ENCODE data around the gene E2F1.
A peak's percentile ranks its signal among the peaks of the same experiment; 100 is the strongest.
"Not testable (repeated sequence)": the region's sequence is repeated elsewhere in the genome, so short reads cannot be mapped to it uniquely, and the experiment has no call there.

E2F1 gene

DNA sequence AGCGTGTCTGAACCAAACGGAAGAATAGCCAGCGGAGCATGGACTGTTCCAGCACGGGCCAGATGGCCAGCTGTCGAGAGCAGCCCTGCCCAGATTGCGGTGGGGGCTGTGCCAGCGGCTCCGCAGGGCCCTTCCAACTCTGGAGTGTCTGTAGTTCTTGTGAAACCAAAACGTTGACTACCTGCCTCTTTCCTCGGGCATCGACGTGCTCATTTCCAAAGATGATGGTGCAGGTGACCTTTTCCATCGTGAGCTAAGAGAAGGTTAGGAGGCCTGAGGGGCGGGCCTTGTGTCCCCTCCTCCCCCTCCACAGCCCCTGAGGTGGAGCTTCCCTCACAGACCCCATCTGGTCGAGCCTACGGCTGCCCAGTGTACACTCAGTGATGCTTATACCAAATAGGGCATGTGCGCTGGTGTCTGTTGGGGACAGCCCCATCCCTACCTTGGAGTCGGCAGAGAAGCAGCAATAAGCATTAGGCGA is 36.9 kb downstream of the E2F1 start (continued):
- TF ChIP-seq ZC3H10 (CRISPR knock-in tag; IDR thresholded peaks at IDR 0.05) = no peak
- TF ChIP-seq, protein P1, sequence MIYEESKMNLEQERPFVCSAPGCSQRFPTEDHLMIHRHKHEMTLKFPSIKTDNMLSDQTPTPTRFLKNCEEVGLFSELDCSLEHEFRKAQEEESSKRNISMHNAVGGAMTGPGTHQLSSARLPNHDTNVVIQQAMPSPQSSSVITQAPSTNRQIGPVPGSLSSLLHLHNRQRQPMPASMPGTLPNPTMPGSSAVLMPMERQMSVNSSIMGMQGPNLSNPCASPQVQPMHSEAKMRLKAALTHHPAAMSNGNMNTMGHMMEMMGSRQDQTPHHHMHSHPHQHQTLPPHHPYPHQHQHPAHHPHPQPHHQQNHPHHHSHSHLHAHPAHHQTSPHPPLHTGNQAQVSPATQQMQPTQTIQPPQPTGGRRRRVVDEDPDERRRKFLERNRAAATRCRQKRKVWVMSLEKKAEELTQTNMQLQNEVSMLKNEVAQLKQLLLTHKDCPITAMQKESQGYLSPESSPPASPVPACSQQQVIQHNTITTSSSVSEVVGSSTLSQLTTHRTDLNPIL (CRISPR knock-in tag; IDR thresholded peaks at IDR 0.05; ENCODE audit: low read depth) = no peak
- TF ChIP-seq PPARA (CRISPR knock-in tag; IDR thresholded peaks at IDR 0.05; ENCODE audit: borderline replicate concordance) = no peak
- no peak for TF ChIP-seq ZNF565 (CRISPR knock-in tag; conservative IDR thresholded peaks at IDR 0.05; ENCODE audit: low read depth)
- TF ChIP-seq TOX (CRISPR knock-in tag; IDR thresholded peaks at IDR 0.05; ENCODE audit: borderline replicate concordance) = no peak
- TF ChIP-seq GLIS3 (CRISPR knock-in tag; IDR thresholded peaks at IDR 0.05) = no peak
- no peak for TF ChIP-seq RARB (CRISPR knock-in tag; IDR thresholded peaks at IDR 0.05)
- TF ChIP-seq OSR1 (CRISPR knock-in tag; IDR thresholded peaks at IDR 0.05) = no peak
- TF ChIP-seq ARNTL (CRISPR knock-in tag; IDR thresholded peaks at IDR 0.05; ENCODE audit: borderline replicate concordance, low read depth) = no peak
- no peak for TF ChIP-seq CSDC2 (CRISPR knock-in tag; IDR thresholded peaks at IDR 0.05)
- TF ChIP-seq, protein P2, sequence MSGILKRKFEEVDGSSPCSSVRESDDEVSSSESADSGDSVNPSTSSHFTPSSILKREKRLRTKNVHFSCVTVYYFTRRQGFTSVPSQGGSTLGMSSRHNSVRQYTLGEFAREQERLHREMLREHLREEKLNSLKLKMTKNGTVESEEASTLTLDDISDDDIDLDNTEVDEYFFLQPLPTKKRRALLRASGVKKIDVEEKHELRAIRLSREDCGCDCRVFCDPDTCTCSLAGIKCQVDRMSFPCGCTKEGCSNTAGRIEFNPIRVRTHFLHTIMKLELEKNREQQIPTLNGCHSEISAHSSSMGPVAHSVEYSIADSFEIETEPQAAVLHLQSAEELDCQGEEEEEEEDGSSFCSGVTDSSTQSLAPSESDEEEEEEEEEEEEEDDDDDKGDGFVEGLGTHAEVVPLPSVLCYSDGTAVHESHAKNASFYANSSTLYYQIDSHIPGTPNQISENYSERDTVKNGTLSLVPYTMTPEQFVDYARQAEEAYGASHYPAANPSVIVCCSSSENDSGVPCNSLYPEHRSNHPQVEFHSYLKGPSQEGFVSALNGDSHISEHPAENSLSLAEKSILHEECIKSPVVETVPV (CRISPR knock-in tag; IDR thresholded peaks at IDR 0.05) = no peak

DNA sequence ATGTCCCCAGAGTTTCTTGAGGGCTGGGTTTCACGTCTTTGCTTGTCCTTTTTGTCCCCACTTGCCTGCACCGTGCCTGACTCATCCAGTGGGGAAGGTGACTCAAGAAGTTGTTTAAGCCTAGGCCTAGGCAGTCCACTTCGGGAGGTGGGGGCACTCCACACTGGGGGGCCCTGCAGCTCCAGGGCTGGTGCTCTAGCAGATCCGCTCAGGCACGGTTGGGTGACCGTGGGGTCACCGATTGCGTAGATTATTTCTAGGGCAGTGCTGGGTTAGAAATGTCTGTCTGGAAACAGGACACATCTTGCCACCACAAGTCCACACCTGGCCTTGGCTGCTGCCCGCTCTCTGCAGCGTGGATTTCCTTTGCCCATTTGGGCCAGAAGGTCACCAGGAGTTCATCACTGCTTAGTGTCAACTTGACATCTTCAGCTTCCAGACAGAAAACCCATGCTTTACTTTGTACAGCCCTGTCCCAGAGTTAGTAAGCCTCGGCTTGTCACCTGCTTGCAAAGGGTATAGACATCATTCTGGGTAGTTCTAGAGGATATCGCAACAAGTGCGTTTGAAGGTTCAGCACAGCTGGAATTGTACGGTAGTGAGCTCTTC is 37.7 kb downstream of the E2F1 start:
- ATAC-seq = no peak

DNA sequence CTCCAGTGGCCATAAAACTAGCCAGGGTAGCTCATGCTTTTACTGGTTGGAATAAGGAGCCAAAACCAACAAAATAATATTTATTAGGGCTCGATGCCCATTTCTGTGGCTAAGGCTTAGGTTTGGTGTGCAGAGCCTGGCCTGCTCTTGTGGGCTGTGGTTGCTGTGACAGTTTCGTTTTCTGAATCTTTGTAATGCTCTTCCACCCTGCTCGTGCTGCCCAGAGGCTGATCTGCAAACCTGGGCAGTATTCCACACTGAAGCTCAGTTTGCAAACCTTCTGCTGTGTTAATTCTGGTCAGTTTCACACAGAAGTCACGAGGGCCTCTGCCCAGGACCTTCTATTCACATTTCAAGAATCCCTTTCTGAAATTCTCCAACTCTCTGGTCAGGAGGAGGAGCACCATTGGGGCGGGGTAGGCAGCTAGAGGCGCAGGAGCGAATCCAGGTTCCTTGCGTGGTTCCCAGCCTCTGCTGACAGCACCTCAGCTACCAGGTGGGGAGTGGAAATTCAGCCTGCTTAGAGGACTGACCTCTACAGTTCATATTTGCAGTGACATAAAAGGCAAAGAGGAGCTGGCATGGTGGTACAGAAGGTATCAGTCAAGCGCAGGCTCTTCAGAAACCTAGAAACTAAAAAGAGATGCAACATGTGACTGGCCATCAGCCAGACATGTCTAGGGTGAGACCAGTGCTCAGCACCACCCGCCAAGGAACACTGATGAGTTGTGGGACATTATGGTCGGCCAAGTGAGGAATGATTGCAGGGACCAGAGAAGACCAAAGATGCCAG is 38.4 kb downstream of the E2F1 start:
- TF ChIP-seq, protein P3, sequence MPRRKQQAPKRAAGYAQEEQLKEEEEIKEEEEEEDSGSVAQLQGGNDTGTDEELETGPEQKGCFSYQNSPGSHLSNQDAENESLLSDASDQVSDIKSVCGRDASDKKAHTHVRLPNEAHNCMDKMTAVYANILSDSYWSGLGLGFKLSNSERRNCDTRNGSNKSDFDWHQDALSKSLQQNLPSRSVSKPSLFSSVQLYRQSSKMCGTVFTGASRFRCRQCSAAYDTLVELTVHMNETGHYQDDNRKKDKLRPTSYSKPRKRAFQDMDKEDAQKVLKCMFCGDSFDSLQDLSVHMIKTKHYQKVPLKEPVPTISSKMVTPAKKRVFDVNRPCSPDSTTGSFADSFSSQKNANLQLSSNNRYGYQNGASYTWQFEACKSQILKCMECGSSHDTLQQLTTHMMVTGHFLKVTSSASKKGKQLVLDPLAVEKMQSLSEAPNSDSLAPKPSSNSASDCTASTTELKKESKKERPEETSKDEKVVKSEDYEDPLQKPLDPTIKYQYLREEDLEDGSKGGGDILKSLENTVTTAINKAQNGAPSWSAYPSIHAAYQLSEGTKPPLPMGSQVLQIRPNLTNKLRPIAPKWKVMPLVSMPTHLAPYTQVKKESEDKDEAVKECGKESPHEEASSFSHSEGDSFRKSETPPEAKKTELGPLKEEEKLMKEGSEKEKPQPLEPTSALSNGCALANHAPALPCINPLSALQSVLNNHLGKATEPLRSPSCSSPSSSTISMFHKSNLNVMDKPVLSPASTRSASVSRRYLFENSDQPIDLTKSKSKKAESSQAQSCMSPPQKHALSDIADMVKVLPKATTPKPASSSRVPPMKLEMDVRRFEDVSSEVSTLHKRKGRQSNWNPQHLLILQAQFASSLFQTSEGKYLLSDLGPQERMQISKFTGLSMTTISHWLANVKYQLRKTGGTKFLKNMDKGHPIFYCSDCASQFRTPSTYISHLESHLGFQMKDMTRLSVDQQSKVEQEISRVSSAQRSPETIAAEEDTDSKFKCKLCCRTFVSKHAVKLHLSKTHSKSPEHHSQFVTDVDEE (CRISPR knock-in tag; IDR thresholded peaks at IDR 0.05) = no peak
- TF ChIP-seq ZFP30 (CRISPR knock-in tag; IDR thresholded peaks at IDR 0.05) (no peak), ISL1 (CRISPR knock-in tag; IDR thresholded peaks at IDR 0.05) (no peak), ZFP3 (CRISPR knock-in tag; IDR thresholded peaks at IDR 0.05) (no peak), ZNF565 (CRISPR knock-in tag; conservative IDR thresholded peaks at IDR 0.05; ENCODE audit: low read depth) (no peak), TOX (CRISPR knock-in tag; IDR thresholded peaks at IDR 0.05; ENCODE audit: borderline replicate concordance) (no peak), GLIS3 (CRISPR knock-in tag; IDR thresholded peaks at IDR 0.05) (no peak), ZNF8 (CRISPR knock-in tag; IDR thresholded peaks at IDR 0.05) (no peak), RARB (CRISPR knock-in tag; IDR thresholded peaks at IDR 0.05) (no peak)
- TF ChIP-seq, protein P4, sequence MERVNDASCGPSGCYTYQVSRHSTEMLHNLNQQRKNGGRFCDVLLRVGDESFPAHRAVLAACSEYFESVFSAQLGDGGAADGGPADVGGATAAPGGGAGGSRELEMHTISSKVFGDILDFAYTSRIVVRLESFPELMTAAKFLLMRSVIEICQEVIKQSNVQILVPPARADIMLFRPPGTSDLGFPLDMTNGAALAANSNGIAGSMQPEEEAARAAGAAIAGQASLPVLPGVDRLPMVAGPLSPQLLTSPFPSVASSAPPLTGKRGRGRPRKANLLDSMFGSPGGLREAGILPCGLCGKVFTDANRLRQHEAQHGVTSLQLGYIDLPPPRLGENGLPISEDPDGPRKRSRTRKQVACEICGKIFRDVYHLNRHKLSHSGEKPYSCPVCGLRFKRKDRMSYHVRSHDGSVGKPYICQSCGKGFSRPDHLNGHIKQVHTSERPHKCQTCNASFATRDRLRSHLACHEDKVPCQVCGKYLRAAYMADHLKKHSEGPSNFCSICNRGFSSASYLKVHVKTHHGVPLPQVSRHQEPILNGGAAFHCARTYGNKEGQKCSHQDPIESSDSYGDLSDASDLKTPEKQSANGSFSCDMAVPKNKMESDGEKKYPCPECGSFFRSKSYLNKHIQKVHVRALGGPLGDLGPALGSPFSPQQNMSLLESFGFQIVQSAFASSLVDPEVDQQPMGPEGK (CRISPR knock-in tag; IDR thresholded peaks at IDR 0.05; ENCODE audit: borderline replicate concordance) = no peak
- ATAC-seq = no peak

More for the DNA sequence above, 37.7 kb downstream of the E2F1 start:
- TF ChIP-seq ZNF70 (CRISPR knock-in tag; IDR thresholded peaks at IDR 0.05) (peak; percentile 5; the same call in 1 of the 2 replicates), TCF4 (CRISPR knock-in tag; IDR thresholded peaks at IDR 0.05; ENCODE audit: borderline replicate concordance) (no peak)
- TF ChIP-seq, protein P5, sequence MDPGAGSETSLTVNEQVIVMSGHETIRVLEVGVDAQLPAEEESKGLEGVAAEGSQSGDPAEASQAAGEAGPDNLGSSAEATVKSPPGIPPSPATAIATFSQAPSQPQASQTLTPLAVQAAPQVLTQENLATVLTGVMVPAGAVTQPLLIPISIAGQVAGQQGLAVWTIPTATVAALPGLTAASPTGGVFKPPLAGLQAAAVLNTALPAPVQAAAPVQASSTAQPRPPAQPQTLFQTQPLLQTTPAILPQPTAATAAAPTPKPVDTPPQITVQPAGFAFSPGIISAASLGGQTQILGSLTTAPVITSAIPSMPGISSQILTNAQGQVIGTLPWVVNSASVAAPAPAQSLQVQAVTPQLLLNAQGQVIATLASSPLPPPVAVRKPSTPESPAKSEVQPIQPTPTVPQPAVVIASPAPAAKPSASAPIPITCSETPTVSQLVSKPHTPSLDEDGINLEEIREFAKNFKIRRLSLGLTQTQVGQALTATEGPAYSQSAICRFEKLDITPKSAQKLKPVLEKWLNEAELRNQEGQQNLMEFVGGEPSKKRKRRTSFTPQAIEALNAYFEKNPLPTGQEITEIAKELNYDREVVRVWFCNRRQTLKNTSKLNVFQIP (CRISPR knock-in tag; IDR thresholded peaks at IDR 0.05; ENCODE audit: borderline replicate concordance, low read depth) = no peak
- TF ChIP-seq, protein P2 (CRISPR knock-in tag; IDR thresholded peaks at IDR 0.05) = no peak

DNA sequence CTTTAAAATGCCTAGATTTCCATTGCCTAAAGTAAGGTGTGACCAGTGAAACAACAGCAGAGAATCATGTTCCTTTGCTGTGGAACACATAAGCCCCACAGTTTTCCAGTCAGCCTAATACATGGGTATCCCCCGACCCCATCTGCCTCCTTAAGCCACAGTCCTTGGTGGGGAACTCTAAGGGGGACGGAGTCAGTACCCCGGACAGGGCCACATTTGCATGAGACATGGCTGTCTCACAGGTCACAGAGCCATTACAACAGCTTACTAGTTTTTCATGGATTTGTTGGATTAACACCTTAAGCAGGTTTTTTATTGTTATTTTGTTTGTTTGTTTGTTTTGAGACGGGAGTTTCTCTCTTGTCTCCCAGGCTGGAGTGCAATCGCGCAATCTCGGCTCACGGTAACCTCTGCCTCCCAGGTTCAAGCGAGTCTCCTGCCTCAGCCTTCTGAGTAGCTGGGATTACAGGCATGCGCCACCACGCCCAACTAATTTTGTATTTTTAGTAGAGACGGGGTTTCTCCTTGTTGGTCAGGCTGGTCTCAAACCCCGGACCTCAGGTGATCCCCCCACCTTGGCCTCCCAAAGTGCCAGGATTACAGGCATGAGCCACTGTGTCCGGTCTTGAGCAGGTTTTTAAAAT is 39.1 kb downstream of the E2F1 start:
- not testable (repeated sequence) for ATAC-seq

Measured in SK-N-SH treated with all-trans-retinoic acid at 6 μM for 48 hours (cell line).